HG03565 (cell line): ENCODE measurements around the gene PSTPIP1.

Experiments
- ATAC-seq: cut with Tn5 transposase; IDR thresholded peaks from one replicate; pipeline ENCODE4 v1.9.1; 2021; ENCODE audit warnings: mild to moderate bottlenecking, moderate library complexity; ENCODE audit not compliant: unreplicated experiment

PSTPIP1 gene

GRCh38 chr15:76978522-76979330 lies 16.2 kb upstream of the PSTPIP1 start:
- ATAC-seq: no peak

- ATAC-seq: no peak
Observed at GRCh38 chr15:76979331-76979925, 15.5 kb upstream of the PSTPIP1 start.

DNA sequence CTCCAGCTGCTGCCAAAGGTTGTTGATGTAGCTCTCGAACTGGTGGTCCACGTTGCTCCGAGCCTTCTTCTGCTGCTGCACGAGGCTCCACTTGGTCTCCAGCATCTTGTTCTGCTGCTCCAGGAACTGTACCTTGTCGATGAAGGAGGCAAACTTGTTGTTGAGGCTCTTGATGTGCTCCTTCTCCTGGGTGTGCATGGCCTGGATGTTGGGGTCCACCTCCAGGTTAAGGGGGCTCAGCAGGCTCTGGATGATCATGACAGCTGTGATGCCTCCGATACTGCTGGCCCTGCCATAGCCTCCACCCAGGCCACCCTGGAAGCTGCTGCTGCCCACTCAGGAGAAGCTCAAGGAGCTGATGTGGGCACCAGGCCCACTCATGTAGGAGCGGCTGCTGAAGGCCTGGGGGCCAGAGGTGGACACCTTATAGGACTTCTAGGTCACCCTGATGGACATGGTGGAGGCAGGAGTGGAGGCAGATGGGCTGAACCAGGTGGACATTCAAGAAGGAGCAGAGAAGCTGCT lies 14.9 kb upstream of the PSTPIP1 start:
- no peak for ATAC-seq

DNA sequence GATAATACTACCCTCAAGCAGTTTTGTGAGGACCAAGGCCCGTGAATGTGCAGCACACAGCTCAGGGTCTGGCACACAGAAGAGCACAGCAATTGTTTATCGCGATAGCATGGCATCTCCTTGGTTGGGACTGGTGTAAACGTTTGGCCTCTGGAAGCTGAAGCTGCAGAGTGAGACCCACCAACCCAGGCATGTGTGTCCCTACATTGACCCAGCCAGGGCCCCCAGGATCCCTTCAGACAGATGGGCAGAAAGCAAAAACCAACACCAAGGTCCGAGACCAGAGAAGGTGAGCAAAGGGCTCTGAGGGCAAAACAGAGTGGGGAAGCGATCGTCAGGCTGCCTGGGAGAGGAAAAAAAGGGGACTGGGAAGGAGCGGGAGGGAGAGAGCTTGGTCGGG lies 12.6 kb upstream of the PSTPIP1 start:
- no peak for ATAC-seq

- no peak for ATAC-seq
Observed at GRCh38 chr15:76982756-76983155, 12.2 kb upstream of the PSTPIP1 start.

DNA sequence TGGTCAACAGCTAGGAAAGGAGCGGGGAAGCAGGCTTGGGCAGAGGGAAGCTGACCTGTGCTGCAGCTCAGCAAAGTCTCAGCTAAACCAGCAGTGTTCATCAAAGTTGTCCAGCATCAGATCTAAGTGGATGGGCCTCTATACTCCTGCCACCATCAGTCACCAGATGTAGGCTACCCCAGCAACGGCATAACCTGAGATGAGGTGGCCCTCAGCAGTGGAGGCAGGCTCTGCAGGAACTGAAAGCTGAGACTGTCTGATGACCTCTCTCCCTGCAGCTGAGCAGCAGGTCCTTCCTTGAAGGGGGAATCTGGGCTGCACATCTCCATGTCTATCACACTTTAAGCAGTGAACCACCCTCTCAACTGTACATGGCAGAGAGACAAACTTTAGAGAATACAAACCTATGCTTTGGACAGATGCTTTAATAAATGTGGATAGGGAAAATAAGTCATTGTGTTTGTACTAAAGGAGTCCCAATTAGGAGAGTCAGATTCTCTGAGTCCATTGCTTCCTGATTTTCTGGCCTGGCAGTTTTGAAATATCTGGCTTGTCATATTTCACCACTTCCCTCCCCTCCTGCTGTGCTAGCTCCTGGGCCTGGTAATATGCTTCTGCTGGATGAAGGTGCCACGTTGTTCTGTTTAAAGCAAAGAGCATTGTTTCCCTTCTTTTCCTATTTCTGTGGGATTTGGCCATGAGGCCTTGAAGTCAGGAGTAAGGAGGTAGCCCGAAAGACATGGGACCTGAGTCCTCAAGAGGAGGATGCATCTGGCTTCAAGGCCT lies 11.1 kb upstream of the PSTPIP1 start:
- no peak for ATAC-seq

GRCh38 chr15:76986743-76987142 lies 8.2 kb upstream of the PSTPIP1 start:
- ATAC-seq: no peak

- no peak for ATAC-seq
Observed at GRCh38 chr15:76987276-76987675, 7.7 kb upstream of the PSTPIP1 start.

DNA sequence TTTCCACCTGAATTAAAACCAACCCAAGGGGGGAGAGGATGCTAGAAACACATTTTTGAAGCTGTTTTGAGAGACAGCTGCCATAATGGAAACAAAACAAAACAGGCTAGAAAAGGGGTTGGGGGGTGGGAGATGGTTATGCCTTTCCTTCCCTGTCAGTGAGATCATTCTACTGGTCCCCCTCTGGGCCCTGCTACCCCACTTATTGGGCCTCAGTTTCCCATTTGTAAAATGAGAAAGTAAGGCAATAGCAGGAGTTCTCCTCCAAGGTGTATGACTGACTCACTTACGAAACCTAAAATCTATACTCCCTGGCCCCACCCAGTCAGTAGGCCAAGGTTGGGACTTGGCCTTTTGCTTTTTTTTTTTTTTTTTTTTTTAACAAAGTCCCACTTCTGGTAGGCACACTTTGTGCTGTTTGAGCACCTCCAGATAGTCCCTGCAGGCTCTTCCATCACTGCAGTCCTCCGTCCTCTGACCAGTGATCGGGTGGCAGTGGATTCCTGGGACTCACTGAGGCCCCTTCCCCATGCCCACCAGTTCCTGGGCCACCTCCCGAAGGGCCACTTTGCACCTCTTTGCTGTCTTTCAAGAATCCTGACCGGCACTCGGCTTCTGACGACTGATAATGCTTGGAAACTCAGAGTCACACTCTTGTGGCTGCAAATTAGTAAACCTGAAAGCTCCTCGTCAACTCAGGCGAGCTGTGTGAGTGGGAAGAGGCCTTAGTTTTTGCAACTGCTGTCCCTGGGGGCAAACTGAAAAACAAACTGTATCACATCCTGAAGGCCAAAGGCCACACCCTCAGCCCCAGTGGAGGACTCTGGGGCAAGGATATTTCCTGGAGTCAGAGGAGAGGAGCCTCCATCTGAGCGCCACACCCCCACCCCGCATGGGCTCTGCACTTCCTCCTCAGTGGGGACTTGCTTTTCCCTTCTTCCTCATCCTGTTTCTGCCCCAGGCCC lies 6.7 kb upstream of the PSTPIP1 start:
- peak; percentile 75 for ATAC-seq

DNA sequence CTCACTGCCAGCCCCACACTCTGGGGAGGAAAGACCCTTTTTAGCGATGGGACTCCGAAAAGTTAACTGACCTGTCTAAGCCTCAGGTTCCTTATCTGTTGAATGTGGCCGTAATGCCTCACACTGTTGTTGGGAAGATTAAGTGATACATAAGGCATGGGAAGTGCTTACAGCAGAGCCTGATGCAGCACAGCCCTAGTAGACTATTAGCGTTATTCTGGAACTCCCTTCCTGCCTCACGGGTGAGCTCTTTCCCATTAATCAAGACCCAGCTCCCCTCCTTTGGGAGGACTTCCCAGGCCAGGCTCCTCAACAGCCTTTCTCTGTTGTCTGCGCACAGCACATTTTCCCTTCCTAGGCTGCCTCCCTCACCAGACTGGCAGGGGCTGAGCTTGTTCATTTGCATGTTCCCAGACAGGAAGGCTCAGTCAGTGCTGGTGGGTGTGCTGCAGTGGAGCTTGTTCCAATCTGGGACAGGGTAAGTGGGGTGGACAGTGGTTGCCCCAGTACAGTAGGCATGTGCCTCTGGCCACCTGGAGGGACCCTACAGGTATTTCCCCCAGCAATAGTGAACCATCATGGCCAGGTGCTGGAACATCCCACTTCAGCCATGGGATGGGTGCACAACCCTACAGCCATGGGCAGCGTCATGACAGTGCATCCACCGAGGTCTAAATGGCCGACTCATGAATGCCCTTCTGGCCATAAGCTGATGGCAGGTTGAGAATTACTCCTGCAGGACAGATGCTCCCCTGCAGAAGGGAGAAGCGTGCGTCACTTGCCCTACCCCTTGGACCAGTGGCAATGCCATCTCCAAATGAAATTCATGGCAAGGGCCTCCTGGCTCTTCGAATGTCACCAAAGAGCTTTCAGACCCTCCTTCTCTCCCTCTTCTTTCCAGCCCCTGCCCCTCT lies 5.8 kb upstream of the PSTPIP1 start:
- ATAC-seq: no peak

GRCh38 chr15:76991048-76991447 lies 3.9 kb upstream of the PSTPIP1 start:
- no peak for ATAC-seq

- ATAC-seq: no peak
Observed at GRCh38 chr15:76991741-76992645, 2.9 kb upstream of the PSTPIP1 start.

GRCh38 chr15:76993114-76993725 lies 1.7 kb upstream of the PSTPIP1 start:
- ATAC-seq: no peak

DNA sequence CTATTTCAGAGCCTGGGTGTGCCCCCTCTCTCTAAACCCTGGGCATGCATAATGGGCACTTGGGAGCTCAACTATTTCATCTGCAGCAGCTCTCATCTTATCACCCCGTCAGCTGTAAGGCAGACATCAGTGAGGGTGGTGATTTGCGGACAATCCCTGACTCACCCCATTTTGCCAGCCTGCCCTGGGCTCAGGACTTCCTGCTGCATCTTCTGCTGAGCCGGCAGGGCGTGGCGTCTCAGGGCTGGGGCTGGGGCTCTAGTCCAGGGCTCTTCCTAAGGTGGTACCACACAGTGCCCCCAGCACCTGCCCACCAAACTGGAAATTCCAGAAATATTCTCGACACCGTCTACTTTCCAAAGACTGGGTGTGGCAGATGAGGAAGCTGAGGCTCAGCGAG lies 925 bp upstream of the PSTPIP1 start:
- ATAC-seq: no peak

DNA sequence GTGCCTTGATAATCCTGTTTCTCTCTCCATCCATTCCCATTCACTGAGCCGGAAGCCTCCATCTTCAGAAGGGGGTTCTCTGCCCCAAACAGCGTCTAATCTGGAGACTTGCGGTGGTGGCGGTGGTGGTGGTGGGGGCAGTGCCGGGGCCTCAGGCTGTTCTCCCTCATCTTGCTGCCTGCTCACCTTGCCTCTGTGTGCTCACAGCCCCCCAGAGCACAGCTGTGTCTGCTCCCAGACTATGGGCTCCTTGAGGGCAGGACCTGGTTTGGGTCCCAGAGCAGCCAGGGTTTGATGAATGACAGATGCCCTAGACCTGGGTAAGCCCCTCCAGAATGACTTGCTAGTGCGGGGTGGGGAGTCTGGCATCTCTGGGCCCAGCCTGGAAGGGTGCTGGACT lies 430 bp upstream of the PSTPIP1 start:
- no peak for ATAC-seq

- ATAC-seq: no peak
Observed at GRCh38 chr15:76996076-76996525, 1.2 kb downstream of the PSTPIP1 start.

GRCh38 chr15:76996526-76997401 lies 1.8 kb downstream of the PSTPIP1 start:
- no peak for ATAC-seq
